ENCODE results near the gene DEFB131B.
"Not testable (repeated sequence)": the region's sequence is repeated elsewhere in the genome, so short reads cannot be mapped to it uniquely, and the experiment has no call there.

Gene DEFB131B

GRCh38 chr11:71878059-71878458 lies at the start of gene DEFB131B:
DEFB131B (plus strand) TSS chr11:71878453; CDS start chr11:71878453, 0 bp downstream.
- not testable (repeated sequence) for DNase-seq

- not testable (repeated sequence) for DNase-seq
Measured at GRCh38 chr11:71829247-71829646, 49.0 kb upstream of the DEFB131B start.

GRCh38 chr11:71829686-71830085 lies 48.6 kb upstream of the DEFB131B start:
- DNase-seq, result not testable (repeated sequence)

- DNase-seq, result not testable (repeated sequence)
Measured at GRCh38 chr11:71832811-71833210, 45.4 kb upstream of the DEFB131B start, which contains the start of gene DEFB108B. DEFB108B (plus strand) TSS chr11:71833200; CDS start chr11:71833200, 0 bp downstream.

- not testable (repeated sequence) for DNase-seq
Measured at GRCh38 chr11:71842720-71843119, 35.5 kb upstream of the DEFB131B start.

- DNase-seq, result not testable (repeated sequence)
Measured at GRCh38 chr11:71843355-71843754, 34.9 kb upstream of the DEFB131B start.

GRCh38 chr11:71843858-71844257 lies 34.4 kb upstream of the DEFB131B start:
- DNase-seq, result no peak

- not testable (repeated sequence) for DNase-seq
Measured at GRCh38 chr11:71853895-71854294, 24.4 kb upstream of the DEFB131B start.

GRCh38 chr11:71855880-71856279 lies 22.4 kb upstream of the DEFB131B start:
- not testable (repeated sequence) for DNase-seq

- DNase-seq, result not testable (repeated sequence)
Measured at GRCh38 chr11:71860835-71861234, 17.4 kb upstream of the DEFB131B start.

- peak; percentile 14 for DNase-seq
Measured at GRCh38 chr11:71863978-71864627, 14.2 kb upstream of the DEFB131B start.

- DNase-seq, result not testable (repeated sequence)
Measured at GRCh38 chr11:71867209-71867608, 11.0 kb upstream of the DEFB131B start.

- not testable (repeated sequence) for DNase-seq
Measured at GRCh38 chr11:71869931-71870330, 8.3 kb upstream of the DEFB131B start.

- not testable (repeated sequence) for DNase-seq
Measured at GRCh38 chr11:71870661-71871060, 7.6 kb upstream of the DEFB131B start.

- DNase-seq, result not testable (repeated sequence)
Measured at GRCh38 chr11:71876262-71876661, 2.0 kb upstream of the DEFB131B start.

GRCh38 chr11:71885806-71886205 lies 7.6 kb downstream of the DEFB131B start:
- DNase-seq, result not testable (repeated sequence)

- DNase-seq, result not testable (repeated sequence)
Measured at GRCh38 chr11:71888335-71889010, 10.2 kb downstream of the DEFB131B start.

- not testable (repeated sequence) for DNase-seq
Measured at GRCh38 chr11:71889181-71889872, 11.1 kb downstream of the DEFB131B start.

- DNase-seq, result no peak
Measured at GRCh38 chr11:71895961-71896360, 17.7 kb downstream of the DEFB131B start.

- not testable (repeated sequence) for DNase-seq
Measured at GRCh38 chr11:71901137-71901536, 22.9 kb downstream of the DEFB131B start.

- no peak for DNase-seq
Measured at GRCh38 chr11:71908218-71908617, 30.0 kb downstream of the DEFB131B start.

- DNase-seq, result not testable (repeated sequence)
Measured at GRCh38 chr11:71910775-71911174, 32.5 kb downstream of the DEFB131B start.

- not testable (repeated sequence) for DNase-seq
Measured at GRCh38 chr11:71911321-71911985, 33.2 kb downstream of the DEFB131B start.
